HS-27A (cell line): ENCODE measurements around the gene EPHB1.

ENCODE experiments used
- DNase-seq: peaks from one replicate; pipeline ENCODE4 v3.0.0-alpha.2; 2012; ENCODE audit warnings: low read depth, missing footprints

EPHB1 gene

DNA sequence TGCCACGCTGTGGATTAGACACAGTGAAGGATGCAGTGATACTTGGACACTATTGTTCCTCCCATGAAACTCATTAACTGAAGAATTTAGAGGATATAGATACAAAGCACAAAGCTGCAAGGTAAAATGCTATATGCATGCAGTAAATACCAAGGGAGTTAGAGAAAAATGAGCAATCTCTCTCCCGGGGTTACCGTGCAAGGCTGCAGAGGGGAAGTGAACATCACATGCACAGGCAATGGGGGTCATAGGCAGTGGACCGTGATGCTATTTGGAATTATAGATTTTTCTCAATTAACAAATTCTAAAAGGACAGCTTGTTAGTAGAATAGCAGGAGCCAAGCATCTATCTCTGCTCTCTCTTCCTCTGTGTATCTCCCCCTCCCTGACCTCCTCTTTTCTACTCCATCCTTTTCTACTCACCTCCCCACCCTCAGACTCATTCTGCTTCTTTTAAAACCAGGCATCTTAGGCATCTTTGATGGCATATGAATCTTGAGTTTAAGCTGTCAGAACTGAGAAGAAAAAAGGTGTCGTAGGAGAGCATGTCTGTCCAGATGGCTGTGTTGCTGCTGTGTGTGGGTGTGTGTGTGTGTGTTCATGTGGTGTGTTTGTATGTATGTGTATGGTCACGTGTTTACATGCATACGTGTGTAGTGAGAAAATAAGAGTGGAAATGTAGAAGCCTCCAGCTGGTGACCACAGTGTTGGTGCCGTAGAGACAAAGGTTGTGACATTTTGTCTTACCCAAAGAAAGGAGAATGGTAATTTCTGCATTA lies 339.0 kb downstream of the EPHB1 start:
- no peak for DNase-seq

DNA sequence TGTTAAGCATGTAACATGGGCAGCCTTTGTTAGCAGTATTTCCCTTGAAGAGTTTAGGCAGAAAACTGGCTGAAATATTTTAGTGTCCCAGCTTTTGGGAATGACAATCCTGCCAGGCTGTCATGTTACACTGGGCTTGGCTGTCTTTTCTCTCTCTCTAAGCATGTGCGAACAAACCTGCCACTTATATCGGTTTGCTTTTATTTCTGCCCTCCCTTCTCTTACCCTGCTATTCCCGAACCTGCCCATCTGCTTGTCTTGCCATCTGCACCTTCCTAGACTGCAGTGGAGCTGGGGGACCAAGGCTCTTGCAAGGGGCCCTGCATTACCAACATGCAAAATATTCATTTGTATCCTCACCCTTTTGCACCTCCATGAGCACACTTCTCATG lies 339.6 kb downstream of the EPHB1 start:
- DNase-seq: no peak

DNA sequence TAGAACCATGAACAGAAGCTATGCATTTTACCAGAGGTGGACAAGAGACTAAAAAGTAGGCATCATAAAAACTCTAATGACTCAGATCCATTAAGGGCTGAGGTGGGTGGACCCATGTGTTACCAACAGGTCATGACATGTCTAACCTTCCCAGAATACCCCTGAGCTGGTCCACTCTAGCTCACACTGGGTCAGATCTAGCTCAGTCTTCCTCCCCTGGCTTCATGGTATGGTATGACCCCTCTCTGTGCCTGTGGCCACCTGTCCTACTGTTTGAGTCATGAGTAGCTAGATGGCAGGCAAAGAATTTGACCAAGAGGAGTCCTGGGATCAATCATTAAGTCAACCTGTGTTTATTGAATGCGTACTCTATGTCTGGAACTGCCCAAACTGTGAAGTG lies 340.4 kb downstream of the EPHB1 start:
- DNase-seq: no peak

DNA sequence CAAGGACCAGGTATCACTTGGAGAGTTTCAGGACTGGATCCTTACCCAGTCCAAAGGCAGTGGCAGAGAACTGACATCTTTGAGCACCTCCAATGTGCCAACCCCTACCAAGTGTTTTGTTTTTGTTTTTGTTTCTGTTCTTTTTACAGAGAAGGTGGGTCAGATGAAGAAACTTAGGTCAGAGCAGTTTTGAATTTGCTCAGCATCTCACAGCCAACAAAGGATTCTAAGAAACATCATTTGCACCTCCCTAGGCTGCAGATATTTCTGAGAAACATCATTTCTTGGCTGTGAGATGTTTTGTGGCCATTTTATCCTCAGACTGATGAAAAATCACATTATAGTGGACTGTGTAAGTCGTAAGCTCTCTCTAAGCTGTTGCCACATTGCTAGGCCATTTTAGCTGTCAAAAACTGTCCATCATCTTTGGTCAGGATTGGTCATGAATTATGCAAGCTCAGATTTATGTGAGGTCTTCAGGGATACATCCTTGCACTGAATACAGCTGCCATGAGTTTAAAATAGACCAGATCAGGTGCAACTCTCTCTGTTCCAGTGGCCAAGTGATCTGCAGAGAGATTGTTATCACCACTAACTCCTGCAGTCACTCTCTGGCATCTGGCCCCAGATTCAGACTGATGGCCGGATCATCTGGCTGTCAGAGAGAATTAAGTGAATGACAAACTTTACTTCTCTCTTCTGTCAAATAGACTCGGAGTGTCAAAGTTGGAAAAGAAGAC lies 341.5 kb downstream of the EPHB1 start:
- no peak for DNase-seq

GRCh38 chr3:135137296-135137695 lies 342.2 kb downstream of the EPHB1 start:
- no peak for DNase-seq

- no peak for DNase-seq
Measured at GRCh38 chr3:135138776-135139175, 343.7 kb downstream of the EPHB1 start.

- DNase-seq: no peak
Measured at GRCh38 chr3:135140591-135140990, 345.5 kb downstream of the EPHB1 start.

DNA sequence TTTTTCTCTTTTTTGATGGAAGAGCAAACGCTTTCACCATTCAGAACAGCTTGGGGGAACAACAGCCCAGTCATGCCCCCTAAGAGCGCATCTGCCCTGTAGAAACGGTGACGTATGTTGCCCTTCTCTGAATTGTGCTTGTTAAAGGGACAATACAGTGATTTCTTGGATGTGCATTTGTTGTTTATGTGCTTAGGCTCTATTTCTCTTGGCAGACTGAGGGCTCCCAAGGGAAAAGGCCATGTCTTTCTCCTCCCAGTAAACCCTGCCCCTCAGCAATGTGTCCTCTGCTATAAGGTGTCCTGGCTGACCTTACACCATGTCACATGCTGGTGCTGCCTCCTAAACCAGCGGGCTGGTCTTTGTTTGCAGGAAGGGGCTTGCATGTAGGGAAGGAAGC lies 346.1 kb downstream of the EPHB1 start:
- no peak for DNase-seq

DNA sequence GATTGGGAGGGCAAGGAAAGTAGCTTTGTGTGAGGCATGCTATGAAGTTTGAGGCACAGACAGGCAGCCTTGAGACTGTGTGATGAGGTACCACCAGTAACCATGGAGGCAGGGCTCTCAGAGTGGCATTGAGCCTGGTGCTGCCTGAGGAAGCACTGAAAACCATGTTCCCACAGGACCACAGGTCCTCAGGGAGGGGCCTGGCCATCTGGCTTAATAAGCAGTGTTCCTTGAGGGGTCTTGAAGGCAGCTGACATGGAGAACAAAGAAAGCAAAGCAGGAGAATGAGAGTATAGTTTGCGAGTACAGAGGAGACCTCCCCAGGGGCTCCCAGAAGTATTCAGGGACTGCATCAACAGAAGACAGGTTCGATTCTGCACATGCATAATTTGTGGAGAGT lies 346.6 kb downstream of the EPHB1 start:
- no peak for DNase-seq

DNA sequence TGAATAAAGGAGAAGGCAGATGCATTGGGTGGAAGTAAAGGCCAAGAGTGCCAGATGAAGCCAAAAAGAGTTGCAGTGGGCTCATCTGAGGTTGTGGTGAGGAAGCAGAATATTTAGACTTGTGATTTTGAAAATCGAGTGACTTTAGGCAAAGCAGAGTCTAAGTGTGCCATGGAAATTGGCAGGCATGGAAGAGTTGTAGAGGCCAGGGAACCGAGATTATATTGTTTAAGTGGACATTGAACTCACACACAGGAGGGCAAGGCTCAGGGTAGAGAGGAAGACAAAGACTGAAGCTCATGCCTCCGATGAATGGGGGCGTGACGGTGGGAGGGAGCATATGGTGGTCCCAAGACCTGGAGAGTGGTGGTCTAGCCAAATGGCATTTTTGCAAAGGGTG lies 347.5 kb downstream of the EPHB1 start:
- DNase-seq: no peak

GRCh38 chr3:135143474-135143873 lies 348.4 kb downstream of the EPHB1 start:
- no peak for DNase-seq

GRCh38 chr3:135145581-135145980 lies 350.5 kb downstream of the EPHB1 start:
- no peak for DNase-seq

- no peak for DNase-seq
Measured at GRCh38 chr3:135147657-135148056, 352.6 kb downstream of the EPHB1 start.

GRCh38 chr3:135148398-135149020 lies 353.4 kb downstream of the EPHB1 start:
- no peak for DNase-seq

DNA sequence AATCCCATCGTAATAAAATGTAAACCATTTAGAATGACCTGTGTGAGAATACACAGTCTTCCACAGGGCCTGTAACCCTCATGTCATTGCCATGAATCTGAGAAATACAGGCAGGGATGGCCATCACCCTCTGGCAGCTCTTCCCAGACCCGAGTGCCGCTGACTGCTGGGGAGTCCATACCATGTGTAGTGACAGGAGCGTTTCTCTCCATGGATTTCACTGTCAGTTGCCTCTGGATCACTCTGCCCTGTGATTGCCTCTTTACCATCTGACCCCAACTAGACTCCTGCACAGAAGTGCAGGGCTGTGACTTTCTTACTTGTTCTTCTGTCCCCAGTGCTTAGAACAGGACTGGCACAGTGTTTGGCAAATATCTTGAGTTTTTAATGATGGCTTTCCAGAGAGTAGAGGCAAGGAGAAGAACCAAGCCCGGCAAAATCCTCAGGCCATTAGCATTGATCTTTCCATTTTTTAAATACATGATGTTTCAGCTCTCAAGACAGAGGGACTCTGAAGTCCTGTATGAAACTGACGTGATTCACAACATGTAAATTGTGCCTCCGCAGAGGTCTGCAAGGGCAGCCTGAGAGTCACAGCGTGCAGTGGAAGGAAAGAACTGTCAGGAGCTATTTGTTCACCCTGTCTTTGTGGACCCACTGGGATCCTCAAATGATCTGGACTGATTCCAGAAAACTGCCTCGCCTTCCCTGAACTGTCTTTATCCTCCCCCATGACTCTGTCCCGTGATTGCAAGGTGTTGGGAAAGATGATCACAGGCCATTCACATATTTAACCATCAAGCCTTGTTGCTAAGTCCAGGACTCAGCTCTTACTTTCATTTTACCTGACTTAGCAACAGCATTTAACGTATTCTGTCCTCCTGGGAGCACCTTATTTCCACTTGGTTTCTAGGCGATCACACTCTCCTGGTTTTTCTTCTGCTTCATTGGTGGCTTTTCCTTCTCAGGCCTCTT lies 354.9 kb downstream of the EPHB1 start:
- no peak for DNase-seq

DNA sequence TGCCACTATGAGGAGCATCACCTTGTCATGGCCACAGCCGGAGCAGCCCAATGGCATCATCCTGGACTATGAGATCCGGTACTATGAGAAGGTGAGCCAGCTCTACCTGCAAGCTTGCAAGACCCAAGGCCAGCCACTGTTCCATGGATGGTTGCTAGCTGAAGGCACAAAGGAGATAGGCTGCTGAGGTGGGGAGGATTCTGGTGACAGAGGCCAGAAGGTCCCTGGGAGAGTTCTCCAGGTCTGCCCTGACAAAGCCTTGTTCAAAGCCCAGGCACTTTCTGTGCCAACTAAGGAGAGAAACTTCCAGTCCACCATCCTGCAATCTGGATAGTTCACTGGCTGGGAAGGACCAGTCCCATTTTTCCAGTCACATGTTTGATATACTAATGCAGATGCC lies 359.1 kb downstream of the EPHB1 start:
- DNase-seq: no peak

- no peak for DNase-seq
Measured at GRCh38 chr3:135155228-135155627, 360.2 kb downstream of the EPHB1 start.

DNA sequence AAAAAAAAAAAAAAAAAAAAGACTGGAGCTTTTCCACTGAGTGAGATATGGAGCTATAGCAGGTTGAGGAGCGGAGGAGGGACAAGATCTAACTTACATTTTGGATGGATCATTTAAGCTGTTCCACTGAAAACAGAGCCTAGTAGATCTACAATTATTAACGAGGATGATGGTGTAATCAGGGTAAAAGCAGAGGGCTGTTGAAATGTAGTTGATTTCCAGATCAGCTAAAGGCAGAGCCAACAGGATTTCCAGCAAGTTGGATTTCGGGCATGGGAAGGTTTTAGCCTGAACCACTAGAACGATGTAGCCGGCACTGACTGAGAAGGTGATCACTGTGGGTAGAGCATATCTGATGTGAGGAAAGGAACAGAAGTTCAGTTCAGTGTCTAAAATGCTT lies 360.7 kb downstream of the EPHB1 start:
- DNase-seq: no peak

- no peak for DNase-seq
Measured at GRCh38 chr3:135157045-135157740, 362.1 kb downstream of the EPHB1 start.

- no peak for DNase-seq
Measured at GRCh38 chr3:135158520-135158919, 363.5 kb downstream of the EPHB1 start.

DNA sequence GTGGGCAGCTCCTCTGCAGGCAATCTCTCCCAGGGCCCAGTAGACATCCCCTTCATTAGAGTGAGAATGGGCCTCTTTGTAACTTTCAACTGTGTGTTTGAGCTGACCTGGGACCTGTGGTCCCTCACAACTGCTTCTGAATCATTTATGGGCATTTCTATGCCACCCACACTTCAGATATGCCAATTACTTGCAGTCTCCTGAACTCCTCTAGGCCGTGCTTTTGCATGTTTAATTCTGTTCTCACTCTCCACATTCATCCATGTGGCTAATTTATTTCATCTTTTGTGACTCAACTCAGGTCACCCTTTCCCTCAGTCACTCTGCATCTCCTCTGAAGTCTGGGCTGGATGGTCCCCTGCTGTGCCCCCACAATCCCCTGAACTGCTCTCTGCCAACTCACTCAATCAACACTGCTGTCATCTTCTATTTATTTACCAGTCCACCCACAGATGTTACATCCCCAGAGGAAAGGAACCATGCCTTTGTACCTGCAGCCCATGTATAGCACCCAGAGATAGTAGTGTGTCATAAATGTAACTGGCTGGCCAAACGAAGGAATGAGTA lies 364.7 kb downstream of the EPHB1 start:
- DNase-seq: no peak
